Keratinocyte (primary cell): ENCODE results near the gene TTC9. TPM values are rescaled to one million over a fixed set of nuclear protein-coding genes. Genes with fewer than 3 reads are reported as not detected.

Experiments
- DNase-seq: peaks from one replicate; pipeline ENCODE4 v3.0.0-alpha.2; 2011; ENCODE audit warnings: low read depth, missing footprints, low spot score
- FAIRE-seq: peaks from 2 replicates; lab custom pipeline; 2011; peaks lifted over from hg19 to GRCh38; lab: Jason Lieb, UNC
- H2AFZ ChIP-seq: 2 replicates; pipeline ENCODE4 v1.6.0; 2012; ENCODE audit warnings: low read length, control low read depth, inconsistent platforms; ENCODE audit not compliant: control insufficient read depth
- H3K27ac ChIP-seq: 2 replicates; pipeline ENCODE4 v1.5.1; 2011; ENCODE audit warnings: low read length; ENCODE audit not compliant: control insufficient read depth, insufficient read depth
- H3K27me3 ChIP-seq: 3 replicates; pipeline ENCODE4 v1.6.0; 2011; ENCODE audit warnings: low read length; ENCODE audit not compliant: control insufficient read depth, insufficient read depth; ENCODE audit errors: extremely low read depth
- H3K36me3 ChIP-seq, 2 experiments: 2 replicates in 1 of 2; 3 replicates in 1 of 2; pipeline ENCODE4 v1.5.1; 2011; ENCODE audit warnings: low read length in 2 of 2, mild to moderate bottlenecking in 1 of 2; ENCODE audit not compliant: control insufficient read depth in 2 of 2, insufficient read depth in 2 of 2; ENCODE audit errors: extremely low read depth in 1 of 2
- H3K4me1 ChIP-seq: 3 replicates; pipeline ENCODE4 v1.5.1; 2011; ENCODE audit warnings: low read length; ENCODE audit not compliant: control insufficient read depth, insufficient read depth; ENCODE audit errors: extremely low read depth
- H3K4me2 ChIP-seq: 3 replicates; pipeline ENCODE4 v1.6.0; 2011; ENCODE audit warnings: low read depth, low read length; ENCODE audit not compliant: control insufficient read depth, insufficient read depth; ENCODE audit errors: extremely low read depth
- H3K4me3 ChIP-seq, 3 experiments: fragments of 200-600 bp in 1 of 3; sonication (generic) in 1 of 3; 2 replicates in 2 of 3; 3 replicates in 1 of 3; pipeline ENCODE4 v1.5.1; 2011 to 2016; ENCODE audit warnings: low read length in 3 of 3, mild to moderate bottlenecking in 3 of 3, control low read depth in 2 of 3, inconsistent platforms in 1 of 3, low read depth in 1 of 3, mixed read lengths in 1 of 3, mixed run types in 1 of 3, moderate library complexity in 1 of 3; ENCODE audit not compliant: control insufficient read depth in 2 of 3, insufficient read depth in 2 of 3; ENCODE audit errors: extremely low read depth in 1 of 3
- H3K79me2 ChIP-seq: 2 replicates; pipeline ENCODE4 v1.6.0; 2012; ENCODE audit warnings: low read length; ENCODE audit not compliant: control insufficient read depth, insufficient read depth
- H3K9ac ChIP-seq: 3 replicates; pipeline ENCODE4 v1.6.0; 2011; ENCODE audit warnings: low read length; ENCODE audit not compliant: control insufficient read depth, insufficient read depth; ENCODE audit errors: extremely low read depth
- H3K9me1 ChIP-seq: 3 replicates; pipeline ENCODE4 v1.6.0; 2011; ENCODE audit warnings: low read length; ENCODE audit not compliant: control insufficient read depth, insufficient read depth; ENCODE audit errors: extremely low read depth
- H3K9me3 ChIP-seq: 2 replicates; pipeline ENCODE4 v1.5.1; 2012; ENCODE audit warnings: low read depth, low read length; ENCODE audit not compliant: control insufficient read depth
- H4K20me1 ChIP-seq: 3 replicates; pipeline ENCODE4 v1.6.0; 2011; ENCODE audit warnings: low read length; ENCODE audit not compliant: control insufficient read depth, insufficient read depth; ENCODE audit errors: extremely low read depth
- EZH2 ChIP-seq: IDR thresholded peaks from one replicate; pipeline ENCODE4 v1.6.1; 2012; ENCODE audit warnings: inconsistent platforms, mild to moderate bottlenecking, low read length, moderate library complexity
- dilution Hi-C: fragments of 300-500 bp; cut with MboI; formaldehyde crosslinking; loops from one replicate; pipeline ENCODE4 v1.7.0; 2020; ENCODE audit warnings: low sequenced_read_pairs; ENCODE audit not compliant: extremely low pct_ligation_motif_present
- polyA plus RNA-seq, 5 experiments: library from polyadenylated mRNA; depleted of rRNA in 3 of 5; stranded (reverse) in 3 of 5; stranded (forward) in 1 of 5; unstranded in 1 of 5; fragments of >200 nt; gene quantifications; 1 replicate in 1 of 5; 2 replicates in 3 of 5; 3 replicates in 1 of 5; pipeline versions ENCODE4 v1.2.1 to v1.2.3, GENCODE V29; 2011 to 2012; ENCODE audit warnings: missing spikeins in 2 of 5, low read depth in 1 of 5, low replicate concordance in 1 of 5
- TF ChIP-seq, protein P1 (sequence below), 3 experiments: IDR thresholded peaks in 1 of 3; conservative IDR thresholded peaks in 1 of 3; optimal IDR thresholded peaks in 1 of 3; 2 replicates in 2 of 3; 3 replicates in 1 of 3; pipeline versions ENCODE3 to v1.5.1; 2011; ENCODE audit warnings: low read length in 3 of 3, mild to moderate bottlenecking in 3 of 3, moderate library complexity in 2 of 3, control low read depth in 1 of 3, inconsistent platforms in 1 of 3; ENCODE audit not compliant: insufficient read depth in 2 of 3; ENCODE audit errors: extremely low read depth in 1 of 3

The TTC9 gene
- polyA plus RNA-seq, 1 donor (not counting 4 experiments of a cell fraction or from before 2014, with no cell fraction given): 0.59 TPM

DNA sequence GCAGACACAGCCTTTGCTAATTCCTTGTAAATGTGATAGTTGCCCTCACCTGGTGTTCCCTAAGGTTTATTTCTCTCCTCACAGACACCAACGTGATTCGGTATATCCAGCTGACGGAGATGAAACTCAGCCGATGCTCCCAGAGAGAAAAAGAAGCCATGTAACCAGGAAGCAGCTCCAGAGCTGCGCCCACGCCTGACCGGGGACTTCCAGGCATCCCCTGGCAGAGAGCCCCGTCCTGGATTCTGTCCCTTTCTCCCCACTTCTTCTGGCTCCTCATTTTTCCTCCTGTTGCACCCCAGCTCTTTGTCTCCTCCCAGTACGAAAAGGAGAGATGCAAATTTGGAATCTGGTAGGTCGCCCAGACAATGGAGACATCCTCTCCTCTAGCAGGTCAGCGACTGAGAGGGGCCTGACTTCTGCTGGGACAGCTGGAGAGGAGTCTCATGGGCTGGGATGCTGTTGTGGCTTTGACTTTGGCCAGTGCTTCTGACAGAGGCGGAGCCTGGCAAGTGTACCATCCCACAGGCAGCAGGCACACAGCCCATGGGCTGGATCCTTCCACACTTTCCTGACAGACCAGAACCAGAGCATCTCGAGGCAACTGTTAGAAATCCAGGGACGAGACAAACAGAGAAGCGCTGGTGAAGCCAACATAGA lies 29.4 kb downstream of the TTC9 start:
- Histone ChIP-seq H3K27me3 (no peaks in the 10 kb centered on the region), H3K79me2 (no peaks in the 10 kb centered on the region), H3K4me3 (no peak overlapping the region), H2AFZ (peak overlapping the region; percentile 17), H3K9me1 (no peaks in the 10 kb centered on the region), H3K27ac (no peak overlapping the region), H4K20me1 (no peaks in the 10 kb centered on the region), H3K36me3 (no peaks in the 10 kb centered on the region), H3K9ac (no peak overlapping the region), H3K4me2 (no peak overlapping the region), H3K4me1 (peaks cover 20% of the 10 kb centered on the region), H3K9me3 (no peaks in the 10 kb centered on the region)
- no peak for TF ChIP-seq EZH2
- TF ChIP-seq, protein P1, sequence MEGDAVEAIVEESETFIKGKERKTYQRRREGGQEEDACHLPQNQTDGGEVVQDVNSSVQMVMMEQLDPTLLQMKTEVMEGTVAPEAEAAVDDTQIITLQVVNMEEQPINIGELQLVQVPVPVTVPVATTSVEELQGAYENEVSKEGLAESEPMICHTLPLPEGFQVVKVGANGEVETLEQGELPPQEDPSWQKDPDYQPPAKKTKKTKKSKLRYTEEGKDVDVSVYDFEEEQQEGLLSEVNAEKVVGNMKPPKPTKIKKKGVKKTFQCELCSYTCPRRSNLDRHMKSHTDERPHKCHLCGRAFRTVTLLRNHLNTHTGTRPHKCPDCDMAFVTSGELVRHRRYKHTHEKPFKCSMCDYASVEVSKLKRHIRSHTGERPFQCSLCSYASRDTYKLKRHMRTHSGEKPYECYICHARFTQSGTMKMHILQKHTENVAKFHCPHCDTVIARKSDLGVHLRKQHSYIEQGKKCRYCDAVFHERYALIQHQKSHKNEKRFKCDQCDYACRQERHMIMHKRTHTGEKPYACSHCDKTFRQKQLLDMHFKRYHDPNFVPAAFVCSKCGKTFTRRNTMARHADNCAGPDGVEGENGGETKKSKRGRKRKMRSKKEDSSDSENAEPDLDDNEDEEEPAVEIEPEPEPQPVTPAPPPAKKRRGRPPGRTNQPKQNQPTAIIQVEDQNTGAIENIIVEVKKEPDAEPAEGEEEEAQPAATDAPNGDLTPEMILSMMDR (optimal IDR thresholded peaks at IDR 0.05 in 1 of 3, IDR thresholded peaks at IDR 0.05 in 1 of 3, conservative IDR thresholded peaks at IDR 0.05 in 1 of 3; ENCODE audit: extremely low read depth in 1 of 3, insufficient read depth in 2 of 3, low read length in 3 of 3): no peak
- dilution Hi-C loops: no loop called here
- no peak for FAIRE-seq
- no peak for DNase-seq

DNA sequence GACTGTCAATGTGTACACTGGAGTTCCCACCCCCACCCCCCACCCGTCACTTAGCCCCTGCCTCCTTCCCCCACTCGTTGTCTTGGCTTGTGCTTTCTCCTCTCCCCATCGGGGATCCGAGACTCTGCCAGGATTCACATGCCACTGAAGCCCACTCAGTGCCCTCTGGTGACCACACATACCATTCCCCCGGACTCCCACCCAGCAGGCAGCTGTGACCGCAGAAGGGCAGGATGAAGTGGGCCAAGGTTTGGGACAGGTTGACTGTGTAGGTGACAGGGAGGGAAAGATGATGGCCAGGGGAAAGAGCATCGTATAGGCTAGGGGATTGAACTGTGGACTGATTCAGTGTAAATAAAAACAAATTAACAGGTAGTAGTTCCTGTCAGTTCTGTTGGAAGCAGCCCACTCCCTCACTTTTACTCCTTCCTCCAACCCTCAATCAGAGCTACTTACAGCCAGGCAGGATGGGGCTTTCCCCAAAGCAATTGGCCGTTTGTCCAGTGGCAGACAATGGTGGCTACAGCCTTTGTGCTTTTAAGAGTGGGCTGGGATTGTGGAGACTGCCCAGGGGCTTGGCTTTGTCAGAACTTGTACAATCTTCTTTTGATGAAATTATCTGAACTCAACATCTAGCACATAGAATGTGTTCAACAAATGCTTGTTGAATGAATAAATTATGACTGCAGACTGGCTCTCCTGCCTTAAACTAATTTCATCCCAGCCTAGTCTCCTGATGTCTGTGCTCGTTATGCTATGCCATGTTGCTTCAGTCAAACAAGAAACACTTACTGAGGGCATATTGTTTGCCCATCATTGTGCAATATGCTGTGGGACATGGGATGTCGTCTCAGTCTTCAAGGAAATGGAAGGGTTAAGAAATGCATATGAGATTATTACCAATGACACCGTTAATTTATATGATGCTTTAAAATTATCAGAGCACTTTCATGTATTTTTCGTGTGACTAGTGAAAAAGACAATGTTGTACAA lies 30.2 kb downstream of the TTC9 start:
- Histone ChIP-seq H3K4me3 (no peak overlapping the region), H3K36me3 (no peaks in the 10 kb centered on the region), H3K9ac (no peak overlapping the region), H3K9me1 (no peaks in the 10 kb centered on the region), H2AFZ (no peak overlapping the region), H3K27me3 (no peaks in the 10 kb centered on the region), H3K4me1 (peaks cover 13% of the 10 kb centered on the region), H3K4me2 (no peak overlapping the region), H4K20me1 (no peaks in the 10 kb centered on the region), H3K27ac (no peak overlapping the region), H3K9me3 (no peaks in the 10 kb centered on the region), H3K79me2 (no peaks in the 10 kb centered on the region)
- DNase-seq (no peak), FAIRE-seq (peak; percentile 64)
- dilution Hi-C loops: no loop called here
- TF ChIP-seq, protein P1 (optimal IDR thresholded peaks at IDR 0.05 in 1 of 3, IDR thresholded peaks at IDR 0.05 in 1 of 3, conservative IDR thresholded peaks at IDR 0.05 in 1 of 3; ENCODE audit: extremely low read depth in 1 of 3, insufficient read depth in 2 of 3, low read length in 3 of 3): no peak
- no peak for TF ChIP-seq EZH2
